GM15510 (cell line): Measurements from ENCODE around the gene VPS37B.

Source experiments
- POLR2A ChIP-seq: IDR thresholded peaks from 3 replicates; pipeline ENCODE4 v1.6.1; 2011; ENCODE audit warnings: borderline replicate concordance; ENCODE audit not compliant: insufficient read length; ENCODE audit errors: extremely low read depth

VPS37B gene

GRCh38 chr12:122844366-122844971 lies 51.5 kb downstream of the VPS37B start:
- no peak for TF ChIP-seq POLR2A

DNA sequence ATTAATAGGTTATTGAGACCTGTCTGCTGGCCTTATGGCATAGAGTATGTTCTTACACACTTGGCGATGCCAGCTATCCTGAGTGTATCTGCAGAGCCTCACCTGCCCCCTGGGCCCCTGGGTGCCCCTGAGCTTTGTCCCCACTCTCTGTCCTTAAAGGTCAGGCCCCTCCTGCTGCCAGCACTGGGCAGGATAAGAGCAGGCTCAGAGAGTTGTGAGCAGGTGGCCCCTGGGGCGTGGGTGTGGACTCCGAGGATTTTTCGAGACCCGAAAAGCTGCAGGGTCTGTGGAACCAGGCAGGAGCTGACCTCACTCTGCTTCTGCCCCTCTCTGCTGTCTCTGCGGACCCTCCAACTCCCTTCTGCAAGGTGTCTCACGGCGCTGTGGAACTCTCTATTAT lies 52.5 kb downstream of the VPS37B start:
- no peak for TF ChIP-seq POLR2A

DNA sequence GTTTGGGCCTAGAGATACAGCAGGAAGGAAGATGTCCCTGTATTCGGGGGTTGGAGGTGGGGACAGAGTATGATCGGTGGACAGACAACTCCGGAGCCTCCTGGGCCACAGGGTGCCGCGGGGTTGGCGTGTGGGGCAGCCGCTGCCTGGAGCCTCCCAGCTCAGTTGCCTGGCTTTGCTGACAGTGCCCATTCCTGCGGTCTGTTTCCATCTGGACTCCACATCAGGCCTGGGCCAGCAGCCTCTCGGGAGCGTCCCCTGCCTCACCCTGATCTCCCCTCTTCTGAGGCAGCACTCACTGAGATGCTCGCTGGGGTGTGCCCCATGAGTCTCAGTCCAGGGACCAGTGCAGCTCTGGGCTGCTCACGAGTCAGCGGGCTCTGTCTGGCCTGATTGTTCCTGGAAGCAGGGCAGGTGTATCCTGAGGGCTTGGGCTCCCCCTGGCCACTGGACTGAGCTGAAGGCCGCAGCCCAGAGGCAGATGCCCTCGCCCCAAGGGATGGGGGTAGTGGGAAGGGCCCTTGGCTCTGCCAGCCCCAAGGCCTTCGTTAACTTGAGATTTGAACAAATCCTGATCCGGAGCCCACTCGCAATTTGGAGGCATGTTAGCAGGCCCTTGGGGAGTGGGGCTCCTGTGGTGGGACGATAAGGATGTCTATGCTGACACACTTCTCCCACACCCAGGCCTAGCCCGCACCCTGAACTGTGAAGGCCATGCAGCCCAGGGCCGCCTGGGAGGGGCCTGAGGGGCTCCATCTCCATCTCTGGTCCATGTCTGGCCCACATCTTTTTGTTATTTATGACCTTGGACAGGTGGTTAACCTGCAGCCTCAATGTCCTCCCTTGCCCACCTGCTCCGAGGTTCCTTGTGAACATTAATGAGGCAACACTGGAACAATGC lies 53.2 kb downstream of the VPS37B start:
- TF ChIP-seq POLR2A = no peak

GRCh38 chr12:122841544-122842321 lies 54.2 kb downstream of the VPS37B start:
- no peak for TF ChIP-seq POLR2A

DNA sequence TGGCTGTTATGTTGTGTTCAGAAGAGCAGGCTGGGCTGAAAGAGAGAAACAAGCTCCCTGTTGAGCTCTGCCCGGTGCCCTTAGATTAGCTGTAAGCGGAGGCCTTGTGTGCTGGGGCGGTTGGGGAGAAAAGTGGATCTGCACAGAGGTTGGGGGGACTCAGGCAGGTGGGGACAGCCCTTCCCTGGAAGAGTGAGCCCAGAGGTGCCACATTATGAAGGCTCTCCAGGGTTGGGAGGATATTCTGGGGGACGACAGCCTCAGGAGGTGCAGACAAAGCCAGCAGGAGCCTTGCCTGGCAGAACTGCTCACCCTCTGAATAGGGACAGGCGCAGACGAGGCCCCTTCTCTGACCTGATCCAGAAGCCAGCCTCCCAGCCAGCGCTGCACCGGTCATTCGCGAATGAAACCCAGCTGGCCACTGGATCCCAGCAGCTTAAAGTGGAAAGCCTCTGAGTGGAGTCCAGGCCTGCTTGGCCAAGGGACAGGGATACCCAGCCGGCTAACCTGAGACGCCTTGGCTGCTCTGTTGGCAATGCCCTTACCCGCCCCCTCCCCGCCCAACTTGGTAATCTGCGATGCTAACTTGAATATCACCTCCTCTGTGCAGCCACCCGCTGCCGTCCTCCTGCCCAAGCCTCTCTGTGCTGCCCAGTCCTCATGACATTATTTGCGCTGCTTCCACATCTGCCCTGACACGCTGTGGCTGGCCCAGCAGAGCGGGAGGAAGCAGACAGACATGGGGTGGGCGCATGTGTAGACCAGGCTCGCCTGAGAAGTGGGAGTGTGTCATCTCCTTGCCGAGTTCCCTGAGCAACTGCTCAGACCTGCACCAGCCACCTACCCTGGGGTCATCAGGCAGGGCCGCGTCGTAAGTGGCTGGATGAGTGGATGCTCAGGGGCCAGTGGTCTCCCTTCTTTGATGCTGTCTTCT lies 55.1 kb downstream of the VPS37B start:
- no peak for TF ChIP-seq POLR2A

- no peak for TF ChIP-seq POLR2A
Observed at GRCh38 chr12:122839907-122840554, 55.9 kb downstream of the VPS37B start.

GRCh38 chr12:122838841-122839240 lies 57.1 kb downstream of the VPS37B start:
- TF ChIP-seq POLR2A = no peak

GRCh38 chr12:122837306-122838265 lies 58.3 kb downstream of the VPS37B start:
- no peak for TF ChIP-seq POLR2A

- no peak for TF ChIP-seq POLR2A
Observed at GRCh38 chr12:122836027-122836921, 59.6 kb downstream of the VPS37B start.

- TF ChIP-seq POLR2A = peak; percentile 1
Observed at GRCh38 chr12:122835750-122836026, 60.2 kb downstream of the VPS37B start.

DNA sequence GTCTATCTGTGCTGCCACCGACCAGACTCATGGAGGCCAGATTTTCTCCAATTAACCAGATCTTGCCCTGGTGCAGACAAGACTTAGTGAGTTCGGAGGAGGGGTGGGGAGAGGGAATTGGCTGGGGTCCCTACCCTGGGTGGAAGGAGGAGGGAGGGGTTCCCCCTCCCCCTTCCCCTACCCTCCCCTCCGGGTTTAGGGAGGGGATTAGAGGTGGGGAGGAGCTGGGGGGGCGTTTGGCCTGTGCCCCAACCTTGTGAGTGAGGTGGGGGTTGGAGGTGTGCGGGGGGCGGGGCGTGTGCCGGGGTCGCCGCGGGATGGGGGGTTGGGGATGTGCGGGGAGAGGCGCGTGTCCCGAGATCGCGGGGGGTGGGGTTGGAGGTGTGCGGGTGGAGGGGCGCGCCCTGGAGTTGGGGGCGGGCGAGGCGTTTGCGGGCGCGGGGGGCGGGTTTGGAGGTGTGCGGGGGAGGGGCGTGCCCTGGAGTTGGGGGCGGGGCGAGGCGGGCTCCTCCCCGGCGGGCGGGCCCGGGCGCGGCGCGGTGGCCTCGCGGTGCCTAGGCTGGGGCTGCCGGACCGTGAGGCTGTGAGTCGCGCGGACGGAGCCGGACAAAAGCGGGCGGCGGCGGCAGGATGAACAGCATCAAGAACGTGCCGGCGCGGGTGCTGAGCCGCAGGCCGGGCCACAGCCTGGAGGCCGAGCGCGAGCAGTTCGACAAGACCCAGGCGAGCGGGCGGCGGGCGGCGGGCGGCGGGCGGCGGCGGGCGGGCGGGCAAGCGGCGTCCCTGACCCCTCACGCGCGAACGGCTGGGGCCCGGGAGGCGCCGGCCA lies 60.8 kb downstream of the VPS37B start, which contains the start of gene HIP1R:
TSS of gene HIP1R (plus strand) at position 537 of the 829 bp plus-strand sequence. CDS start at position 631, 94 bp downstream.
- peak; percentile 58 for TF ChIP-seq POLR2A
